KMS-11 (cell line): ENCODE measurements around the gene TPMT.

Source experiments
- H2AFZ ChIP-seq: fragments of 200-600 bp; sonication (generic); 2 replicates; pipeline ENCODE4 v1.6.1; 2016; ENCODE audit warnings: antibody characterized with exemption, mixed run types, low read depth
- H3K27ac ChIP-seq: fragments of 200-600 bp; sonication (generic); 2 replicates; pipeline ENCODE4 v1.6.1; 2016; ENCODE audit warnings: mild to moderate bottlenecking, mixed run types
- H3K27me3 ChIP-seq: fragments of 200-600 bp; sonication (generic); 2 replicates; pipeline ENCODE4 v1.6.1; 2017; ENCODE audit warnings: mild to moderate bottlenecking, low read depth, mixed run types, moderate library complexity; ENCODE audit not compliant: insufficient read depth
- H3K36me3 ChIP-seq: fragments of 200-600 bp; sonication (generic); 2 replicates; pipeline ENCODE4 v1.6.1; 2017; ENCODE audit warnings: mild to moderate bottlenecking, mixed run types; ENCODE audit not compliant: insufficient read depth
- H3K4me1 ChIP-seq: fragments of 200-600 bp; sonication (generic); 2 replicates; pipeline ENCODE4 v1.6.1; 2016; ENCODE audit warnings: mild to moderate bottlenecking, low read depth, mixed run types; ENCODE audit not compliant: poor library complexity, severe bottlenecking
- H3K4me2 ChIP-seq: fragments of 200-600 bp; sonication (generic); 2 replicates; pipeline ENCODE4 v1.7.0; 2016; ENCODE audit warnings: mild to moderate bottlenecking, mixed run types
- H3K4me3 ChIP-seq: fragments of 200-600 bp; sonication (generic); IDR thresholded peaks from 2 replicates; pipeline ENCODE4 v1.6.1; 2017; ENCODE audit warnings: low read depth, low read length, mixed read lengths; ENCODE audit not compliant: insufficient read depth
- H3K79me2 ChIP-seq: fragments of 200-600 bp; sonication (generic); 2 replicates; pipeline ENCODE4 v1.6.1; 2016; ENCODE audit warnings: low read depth, mixed run types; ENCODE audit not compliant: insufficient read depth
- H3K9ac ChIP-seq: fragments of 200-600 bp; sonication (generic); 2 replicates; pipeline ENCODE4 v1.6.1; 2016; ENCODE audit warnings: mild to moderate bottlenecking, mixed run types
- H4K20me1 ChIP-seq: fragments of 200-600 bp; sonication (generic); 2 replicates; pipeline ENCODE4 v1.6.1; 2016; ENCODE audit warnings: mild to moderate bottlenecking, mixed run types; ENCODE audit not compliant: insufficient read depth
- CTCF ChIP-seq: fragments of 200-600 bp; sonication (generic); conservative IDR thresholded peaks from 2 replicates; pipeline ENCODE4 v1.6.1; 2017; ENCODE audit warnings: low read depth, mild to moderate bottlenecking, antibody characterized with exemption, low read length, moderate library complexity, mixed read lengths

Gene TPMT

GRCh38 chr6:18187701-18188100 is 32.8 kb upstream of the TPMT start:
- Histone ChIP-seq H3K79me2 (no peaks in the 10 kb centered on the region), H3K4me2 (no peak overlapping the region), H3K36me3 (no peaks in the 10 kb centered on the region), H3K27me3 (no peaks in the 10 kb centered on the region), H2AFZ (no peak overlapping the region), H3K27ac (no peak overlapping the region), H3K9ac (no peak overlapping the region), H3K4me1 (peaks cover 4% of the 10 kb centered on the region), H3K4me3 (no peak overlapping the region), H4K20me1 (no peaks in the 10 kb centered on the region)
- no peak for TF ChIP-seq CTCF

GRCh38 chr6:18186540-18187250 is 31.8 kb upstream of the TPMT start:
- H3K79me2 ChIP-seq: no peaks in the 10 kb centered on the region
- H3K4me2 ChIP-seq: no peak overlapping the region
- no peaks in the 10 kb centered on the region for H3K27me3 ChIP-seq
- H3K36me3 ChIP-seq: no peaks in the 10 kb centered on the region
- peaks cover 4% of the 10 kb centered on the region for H3K4me1 ChIP-seq
- H4K20me1 ChIP-seq: no peaks in the 10 kb centered on the region
- H2AFZ ChIP-seq: no peak overlapping the region
- H3K4me3 ChIP-seq: no peak overlapping the region
- no peak for TF ChIP-seq CTCF
- no peak overlapping the region for H3K9ac ChIP-seq
- no peak overlapping the region for H3K27ac ChIP-seq

GRCh38 chr6:18186033-18186432 is 31.2 kb upstream of the TPMT start:
- Histone ChIP-seq H3K79me2 (no peaks in the 10 kb centered on the region), H3K36me3 (no peaks in the 10 kb centered on the region), H2AFZ (no peak overlapping the region), H3K4me1 (peaks cover 4% of the 10 kb centered on the region), H4K20me1 (no peaks in the 10 kb centered on the region), H3K27ac (no peak overlapping the region), H3K9ac (no peak overlapping the region), H3K4me3 (no peak overlapping the region), H3K4me2 (no peak overlapping the region), H3K27me3 (no peaks in the 10 kb centered on the region)
- no peak for TF ChIP-seq CTCF

GRCh38 chr6:18185624-18186023 is 30.7 kb upstream of the TPMT start:
- H3K4me2 ChIP-seq: no peak overlapping the region
- TF ChIP-seq CTCF: no peak

More at GRCh38 chr6:18185624-18186023, 30.7 kb upstream of the TPMT start:
- Histone ChIP-seq H3K27ac (no peak overlapping the region), H3K79me2 (no peaks in the 10 kb centered on the region), H3K9ac (no peak overlapping the region), H4K20me1 (no peaks in the 10 kb centered on the region), H3K4me3 (no peak overlapping the region), H2AFZ (no peak overlapping the region), H3K36me3 (no peaks in the 10 kb centered on the region), H3K27me3 (no peaks in the 10 kb centered on the region), H3K4me1 (peaks cover 3% of the 10 kb centered on the region)
